Measurements from ENCODE around the gene CCT4.
A peak's percentile ranks its signal among the peaks of the same experiment; 100 is the strongest.
"Not testable (repeated sequence)": the region's sequence is repeated elsewhere in the genome, so short reads cannot be mapped to it uniquely, and the experiment has no call there.

The CCT4 gene

DNA sequence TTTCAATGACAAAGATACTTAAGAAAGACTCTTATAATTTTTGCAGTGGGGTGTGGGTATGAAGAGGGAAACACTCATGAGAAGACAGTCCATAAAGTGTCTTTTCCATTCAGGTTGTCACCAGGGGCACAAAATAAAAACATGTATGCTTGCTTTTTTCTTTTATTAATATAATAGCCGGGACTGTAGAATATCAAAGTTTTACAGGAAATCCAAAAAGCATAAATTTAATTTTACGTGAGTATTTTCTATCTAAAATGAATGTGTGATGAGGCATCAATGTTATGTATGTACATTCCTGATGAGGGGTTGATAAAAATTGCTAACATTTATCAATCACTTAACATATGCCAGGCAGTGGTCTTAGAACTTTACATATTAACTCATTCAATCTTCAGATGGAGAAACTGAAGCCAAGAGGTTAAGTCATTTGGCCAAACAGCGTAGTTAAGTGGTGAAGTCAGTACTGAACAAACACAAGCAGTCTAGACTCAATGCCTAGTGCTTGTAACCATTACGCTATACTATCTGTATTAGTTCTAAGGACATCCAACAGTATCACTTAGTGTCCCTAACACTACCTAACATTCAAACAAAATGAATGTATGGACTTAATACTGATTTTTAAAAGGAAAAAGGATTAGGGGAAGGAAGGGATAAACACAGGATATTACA, 10.7 kb downstream of the CCT4 start:
- Histone ChIP-seq H3K27ac (ENCODE audit: low read length) (no peak overlapping the region), H3K9ac (ENCODE audit: low read depth, low read length) (no peak overlapping the region), H3K9me3 (ENCODE audit: insufficient read depth, low read depth, low read length) (no peaks in the 10 kb centered on the region), H3K4me3 (ENCODE audit: low read length) (no peak overlapping the region), H3K27me3 (ENCODE audit: insufficient read depth, low read length) (no peaks in the 10 kb centered on the region), H3K4me1 (ENCODE audit: insufficient read depth, low read length) (no peaks in the 10 kb centered on the region), H3K36me3 (ENCODE audit: insufficient read depth, low read depth, low read length) (peaks cover 100% of the 10 kb centered on the region)

DNA sequence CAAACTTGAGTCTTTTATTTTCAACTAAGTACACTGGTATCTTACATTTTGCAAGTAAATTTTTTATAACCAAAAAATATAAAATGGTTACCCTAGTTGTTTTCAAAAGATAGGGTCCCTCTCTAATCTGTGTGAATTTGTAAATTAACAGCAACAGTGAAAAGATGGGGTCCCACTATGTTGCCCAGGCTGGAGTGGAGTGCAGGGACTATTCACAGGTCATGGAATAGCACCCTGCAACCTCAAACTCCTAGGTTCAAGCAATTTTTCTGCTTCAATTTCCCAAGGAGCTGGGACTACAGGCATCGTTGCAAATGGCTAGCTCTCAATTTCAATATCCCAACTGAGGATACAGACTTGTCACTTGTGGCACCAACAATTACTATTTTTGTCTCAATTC, 12.1 kb downstream of the CCT4 start:
- H3K9ac ChIP-seq (ENCODE audit: low read depth, low read length): no peak overlapping the region
- no peaks in the 10 kb centered on the region for H3K27me3 ChIP-seq (ENCODE audit: insufficient read depth, low read length)
- no peaks in the 10 kb centered on the region for H3K4me1 ChIP-seq (ENCODE audit: insufficient read depth, low read length)
- H3K27ac ChIP-seq (ENCODE audit: low read length): no peak overlapping the region
- no peak overlapping the region for H3K4me3 ChIP-seq (ENCODE audit: low read length)
- H3K9me3 ChIP-seq (ENCODE audit: insufficient read depth, low read depth, low read length): no peaks in the 10 kb centered on the region
- H3K36me3 ChIP-seq (ENCODE audit: insufficient read depth, low read depth, low read length): peaks cover 100% of the 10 kb centered on the region

GRCh38 chr2:61866482-61867089, 21.9 kb downstream of the CCT4 start:
- not testable (repeated sequence) for H3K27ac ChIP-seq (ENCODE audit: low read length); H3K9ac ChIP-seq (ENCODE audit: low read depth, low read length); H3K27me3 ChIP-seq (ENCODE audit: insufficient read depth, low read length); H3K4me1 ChIP-seq (ENCODE audit: insufficient read depth, low read length); H3K4me3 ChIP-seq (ENCODE audit: low read length); H3K9me3 ChIP-seq (ENCODE audit: insufficient read depth, low read depth, low read length)
- peaks cover 72% of the 10 kb centered on the region for H3K36me3 ChIP-seq (ENCODE audit: insufficient read depth, low read depth, low read length)

DNA sequence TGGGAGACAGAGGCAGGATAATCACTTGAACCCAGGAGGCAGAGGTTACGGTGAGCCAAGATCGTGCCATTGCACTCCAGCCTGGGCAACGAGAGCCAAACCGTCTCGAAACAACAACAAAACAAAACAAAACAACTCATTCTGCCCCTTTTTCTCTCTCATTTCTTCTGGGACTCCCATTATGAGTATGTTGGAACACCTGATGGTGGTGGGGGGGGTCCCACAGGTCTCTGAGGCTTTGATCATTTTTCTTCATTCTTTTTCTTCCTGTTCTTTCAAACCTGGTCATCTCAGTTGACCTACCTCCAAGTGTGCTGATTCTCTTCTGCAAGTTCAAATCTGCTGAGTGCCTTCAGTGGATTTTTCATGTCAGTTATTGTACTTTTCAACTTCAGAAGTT, 26.4 kb downstream of the CCT4 start:
- Histone ChIP-seq H3K4me3 (ENCODE audit: low read length) (no peak overlapping the region), H3K9ac (ENCODE audit: low read depth, low read length) (no peak overlapping the region), H3K27ac (ENCODE audit: low read length) (no peak overlapping the region), H3K36me3 (ENCODE audit: insufficient read depth, low read depth, low read length) (peaks cover 29% of the 10 kb centered on the region), H3K4me1 (ENCODE audit: insufficient read depth, low read length) (no peaks in the 10 kb centered on the region), H3K9me3 (ENCODE audit: insufficient read depth, low read depth, low read length) (no peaks in the 10 kb centered on the region), H3K27me3 (ENCODE audit: insufficient read depth, low read length) (no peaks in the 10 kb centered on the region)

- Histone ChIP-seq H3K9ac (ENCODE audit: low read depth, low read length) (no peak overlapping the region), H3K27me3 (ENCODE audit: insufficient read depth, low read length) (no peaks in the 10 kb centered on the region), H3K27ac (ENCODE audit: low read length) (no peak overlapping the region), H3K9me3 (ENCODE audit: insufficient read depth, low read depth, low read length) (no peaks in the 10 kb centered on the region), H3K36me3 (ENCODE audit: insufficient read depth, low read depth, low read length) (no peaks in the 10 kb centered on the region), H3K4me3 (ENCODE audit: low read length) (no peak overlapping the region), H3K4me1 (ENCODE audit: insufficient read depth, low read length) (no peaks in the 10 kb centered on the region)
These were observed 31.2 kb downstream of the CCT4 start for GRCh38 chr2:61857224-61857623.

GRCh38 chr2:61855318-61855613, 33.2 kb downstream of the CCT4 start:
- H3K9ac ChIP-seq (ENCODE audit: low read depth, low read length): peak overlapping the region; percentile 83
- no peaks in the 10 kb centered on the region for H3K36me3 ChIP-seq (ENCODE audit: insufficient read depth, low read depth, low read length)
- H3K27me3 ChIP-seq (ENCODE audit: insufficient read depth, low read length): no peaks in the 10 kb centered on the region
- peak overlapping the region; percentile 37 for H3K27ac ChIP-seq (ENCODE audit: low read length)
- no peaks in the 10 kb centered on the region for H3K4me1 ChIP-seq (ENCODE audit: insufficient read depth, low read length)
- no peaks in the 10 kb centered on the region for H3K9me3 ChIP-seq (ENCODE audit: insufficient read depth, low read depth, low read length)
- peak overlapping the region; percentile 98 for H3K4me3 ChIP-seq (ENCODE audit: low read length)

DNA sequence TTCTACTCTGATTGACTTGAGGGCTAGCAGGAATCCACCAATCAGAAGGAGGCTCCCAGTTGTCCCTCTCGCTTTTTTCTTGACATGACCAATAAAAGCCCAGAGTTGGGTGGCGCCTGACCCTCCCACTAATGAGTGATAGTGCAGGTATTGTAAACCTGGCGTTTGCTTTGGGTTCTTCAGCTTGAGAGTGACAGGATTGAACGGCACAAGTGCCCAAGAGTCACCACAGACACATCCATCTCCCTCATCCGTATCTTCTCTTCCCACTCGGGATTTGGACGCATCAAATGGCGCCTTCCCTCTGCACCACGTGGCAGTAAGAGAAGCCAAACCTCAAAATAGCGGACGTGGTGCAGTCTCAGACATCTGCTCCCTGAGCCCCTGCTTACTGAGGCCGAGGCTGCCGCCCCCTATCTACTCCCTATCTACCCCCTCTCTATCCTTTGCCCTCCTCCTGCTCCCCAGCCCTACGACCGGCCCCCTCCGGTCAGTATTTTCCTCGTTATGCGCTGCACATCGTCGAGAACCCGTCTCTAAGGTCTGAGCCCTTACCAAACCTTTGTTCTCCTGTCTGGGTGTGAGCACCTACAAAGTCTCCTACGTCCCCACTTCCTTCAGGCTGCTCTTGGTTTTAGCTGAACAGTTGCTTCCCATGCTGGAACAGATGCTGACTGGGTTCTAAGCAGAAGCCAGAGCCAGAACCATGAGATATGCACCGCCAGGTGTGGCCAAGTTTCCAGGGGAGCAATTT, 33.7 kb downstream of the CCT4 start:
- peak overlapping the region; percentile 83 for H3K9ac ChIP-seq (ENCODE audit: low read depth, low read length)
- peak overlapping the region; percentile 37 for H3K27ac ChIP-seq (ENCODE audit: low read length)
- no peaks in the 10 kb centered on the region for H3K4me1 ChIP-seq (ENCODE audit: insufficient read depth, low read length)
- H3K27me3 ChIP-seq (ENCODE audit: insufficient read depth, low read length): no peaks in the 10 kb centered on the region
- H3K4me3 ChIP-seq (ENCODE audit: low read length): peak overlapping the region; percentile 98
- no peaks in the 10 kb centered on the region for H3K9me3 ChIP-seq (ENCODE audit: insufficient read depth, low read depth, low read length)
- no peaks in the 10 kb centered on the region for H3K36me3 ChIP-seq (ENCODE audit: insufficient read depth, low read depth, low read length)

DNA sequence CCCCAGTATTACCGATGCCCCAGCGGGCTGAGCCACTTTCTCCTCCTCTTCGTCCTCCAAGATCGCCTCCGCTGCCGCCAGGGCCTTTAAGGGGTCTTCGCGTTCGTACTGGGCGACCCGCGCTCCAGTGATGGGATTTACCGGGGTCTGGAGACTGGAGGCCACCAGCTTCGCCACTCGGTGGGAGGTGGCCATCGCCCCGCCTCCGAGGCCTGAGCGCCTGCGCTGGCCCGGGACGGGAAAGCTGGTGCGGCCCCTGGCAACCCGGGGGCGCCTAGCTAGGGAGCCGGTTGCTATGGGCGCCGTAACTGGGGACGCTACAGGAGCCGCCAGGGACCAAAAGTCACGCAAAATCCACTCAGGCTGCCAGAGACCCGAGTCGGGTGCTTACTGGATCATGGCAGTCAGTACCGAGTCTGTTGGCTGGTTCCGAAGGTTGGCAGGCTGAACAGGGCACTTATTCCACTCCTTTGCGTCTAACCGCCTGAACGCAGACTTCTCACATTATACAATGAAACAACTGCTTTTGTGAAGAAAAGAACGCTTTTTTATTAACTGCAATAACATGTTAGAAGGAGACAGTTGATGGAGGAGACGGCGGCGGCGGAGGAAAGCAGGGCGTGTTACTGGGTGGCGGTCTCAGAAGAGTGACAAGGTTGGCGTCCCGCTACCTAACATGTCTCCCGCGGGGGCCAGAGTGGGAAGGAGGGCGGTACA, 34.5 kb downstream of the CCT4 start, which contains the start of gene FAM161A:
Gene FAM161A (minus strand): TSS at position 214 of the 717 bp plus-strand sequence. CDS start 19 bp downstream, at position 195.
- no peaks in the 10 kb centered on the region for H3K9me3 ChIP-seq (ENCODE audit: insufficient read depth, low read depth, low read length)
- H3K36me3 ChIP-seq (ENCODE audit: insufficient read depth, low read depth, low read length): no peaks in the 10 kb centered on the region
- H3K27me3 ChIP-seq (ENCODE audit: insufficient read depth, low read length): no peaks in the 10 kb centered on the region
- peak within 1 kb of the TSS; percentile 77 for H3K27ac ChIP-seq (ENCODE audit: low read length)
- H3K4me1 ChIP-seq (ENCODE audit: insufficient read depth, low read length): no peaks in the 10 kb centered on the region
- H3K4me3 ChIP-seq (ENCODE audit: low read length): peak within 1 kb of the TSS; percentile 98
- peak within 1 kb of the TSS; percentile 87 for H3K9ac ChIP-seq (ENCODE audit: low read depth, low read length)

DNA sequence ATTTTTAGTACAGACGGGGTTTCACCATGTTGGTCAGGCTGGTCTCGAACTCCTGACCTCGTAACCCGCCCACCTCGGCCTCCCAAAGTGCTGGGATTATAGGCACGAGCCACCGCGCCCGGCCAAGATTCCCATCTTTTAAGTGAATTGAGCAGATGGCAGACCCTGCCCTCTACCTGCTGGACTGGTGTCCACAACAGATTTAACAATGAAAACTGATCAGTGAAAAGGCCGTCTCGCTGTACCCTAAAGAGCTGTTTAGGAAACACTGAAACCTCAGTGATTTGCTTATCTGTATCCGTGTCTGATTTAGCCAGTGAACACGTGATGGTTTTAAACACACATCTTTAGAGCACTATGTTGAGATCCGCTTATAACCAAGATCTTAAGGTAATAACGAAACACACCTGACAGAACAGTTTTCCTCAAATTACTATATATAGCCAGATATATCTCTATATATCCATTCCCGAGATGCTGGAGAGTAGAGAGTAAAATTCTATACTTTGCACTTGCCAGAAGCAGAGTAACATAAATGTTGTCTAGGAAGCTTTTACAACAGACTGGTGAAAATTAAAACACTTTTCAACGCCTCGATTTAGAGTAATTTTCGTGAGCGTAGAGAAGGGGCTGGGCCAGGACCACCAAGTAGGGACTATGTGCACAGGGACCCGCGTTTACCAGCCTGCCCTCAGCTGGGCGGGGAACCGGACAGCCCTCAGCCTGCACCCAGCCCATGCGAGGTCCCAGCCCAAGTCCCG, 35.2 kb downstream of the CCT4 start:
- no peaks in the 10 kb centered on the region for H3K9me3 ChIP-seq (ENCODE audit: insufficient read depth, low read depth, low read length)
- peak overlapping the region; percentile 98 for H3K4me3 ChIP-seq (ENCODE audit: low read length)
- H3K4me1 ChIP-seq (ENCODE audit: insufficient read depth, low read length): no peaks in the 10 kb centered on the region
- no peaks in the 10 kb centered on the region for H3K27me3 ChIP-seq (ENCODE audit: insufficient read depth, low read length)
- peak overlapping the region; percentile 87; the same call in 1 of the 2 replicates for H3K9ac ChIP-seq (ENCODE audit: low read depth, low read length)
- H3K27ac ChIP-seq (ENCODE audit: low read length): peak overlapping the region; percentile 77
- H3K36me3 ChIP-seq (ENCODE audit: insufficient read depth, low read depth, low read length): no peaks in the 10 kb centered on the region

DNA sequence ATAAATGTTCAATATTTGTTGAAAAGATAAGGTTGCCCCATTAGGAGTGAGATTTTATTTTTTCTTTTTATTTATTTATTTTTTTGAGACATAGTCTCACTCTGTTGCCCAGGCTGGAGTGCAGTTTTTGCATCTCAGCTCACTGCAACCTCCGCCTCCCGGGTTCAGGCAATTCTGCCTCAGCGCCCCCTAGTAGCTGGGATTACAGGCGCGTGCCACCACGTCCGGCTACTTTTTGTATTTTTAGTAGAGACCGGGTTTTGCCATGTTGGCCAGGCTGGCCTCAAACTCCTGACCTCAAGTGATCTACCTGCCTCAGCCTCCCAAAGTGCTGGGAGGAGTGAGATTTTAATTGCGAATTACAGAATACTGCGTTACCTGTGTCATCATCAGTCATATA, 37.2 kb downstream of the CCT4 start:
- H3K27ac ChIP-seq (ENCODE audit: low read length); H3K9ac ChIP-seq (ENCODE audit: low read depth, low read length); H3K9me3 ChIP-seq (ENCODE audit: insufficient read depth, low read depth, low read length); H3K4me1 ChIP-seq (ENCODE audit: insufficient read depth, low read length); H3K27me3 ChIP-seq (ENCODE audit: insufficient read depth, low read length); H3K36me3 ChIP-seq (ENCODE audit: insufficient read depth, low read depth, low read length); H3K4me3 ChIP-seq (ENCODE audit: low read length): not testable (repeated sequence)

GRCh38 chr2:61845320-61845719, 43.1 kb downstream of the CCT4 start:
- no peaks in the 10 kb centered on the region for H3K9me3 ChIP-seq (ENCODE audit: insufficient read depth, low read depth, low read length)
- no peak overlapping the region for H3K4me3 ChIP-seq (ENCODE audit: low read length)
- H3K36me3 ChIP-seq (ENCODE audit: insufficient read depth, low read depth, low read length): peaks cover 23% of the 10 kb centered on the region
- H3K4me1 ChIP-seq (ENCODE audit: insufficient read depth, low read length): no peaks in the 10 kb centered on the region
- no peaks in the 10 kb centered on the region for H3K27me3 ChIP-seq (ENCODE audit: insufficient read depth, low read length)
- no peak overlapping the region for H3K27ac ChIP-seq (ENCODE audit: low read length)
- H3K9ac ChIP-seq (ENCODE audit: low read depth, low read length): no peak overlapping the region
